ENCODE measurements around the gene NOTCH4.
A peak's percentile ranks its signal among the peaks of the same experiment; 100 is the strongest.
"Not testable (repeated sequence)": the region's sequence is repeated elsewhere in the genome, so short reads cannot be mapped to it uniquely, and the experiment has no call there.

Gene NOTCH4

GRCh38 chr6:32223258-32224235 lies at the start of gene NOTCH4:
Gene NOTCH4 (minus strand): TSS chr6:32224067. CDS start chr6:32223928, 139 bp downstream.
- DNase-seq = no peak

- no peak for DNase-seq
Observed at GRCh38 chr6:32271429-32271828, 47.6 kb upstream of the NOTCH4 start.

- DNase-seq = not testable (repeated sequence)
Observed at GRCh38 chr6:32268459-32268858, 44.6 kb upstream of the NOTCH4 start.

DNA sequence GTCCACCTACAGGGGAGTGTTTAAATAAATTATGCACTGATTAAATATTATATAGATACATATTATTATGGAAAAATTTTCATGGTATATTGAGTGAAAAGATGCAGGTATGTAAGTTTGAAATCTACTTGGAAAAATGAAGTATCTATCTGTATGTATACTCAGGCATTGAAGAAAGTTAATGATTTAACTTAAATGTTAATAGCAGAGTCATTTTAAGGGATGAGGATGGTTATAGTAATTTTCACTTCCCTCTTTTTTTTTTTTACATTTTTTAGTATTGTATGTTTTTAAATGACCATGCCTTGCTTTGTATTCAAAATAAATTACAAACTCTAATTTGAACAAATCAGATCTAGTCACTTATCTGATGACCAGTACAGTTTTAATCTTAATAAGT lies 43.2 kb upstream of the NOTCH4 start:
- no peak for DNase-seq

- not testable (repeated sequence) for DNase-seq
Observed at GRCh38 chr6:32257262-32257661, 33.4 kb upstream of the NOTCH4 start.

DNA sequence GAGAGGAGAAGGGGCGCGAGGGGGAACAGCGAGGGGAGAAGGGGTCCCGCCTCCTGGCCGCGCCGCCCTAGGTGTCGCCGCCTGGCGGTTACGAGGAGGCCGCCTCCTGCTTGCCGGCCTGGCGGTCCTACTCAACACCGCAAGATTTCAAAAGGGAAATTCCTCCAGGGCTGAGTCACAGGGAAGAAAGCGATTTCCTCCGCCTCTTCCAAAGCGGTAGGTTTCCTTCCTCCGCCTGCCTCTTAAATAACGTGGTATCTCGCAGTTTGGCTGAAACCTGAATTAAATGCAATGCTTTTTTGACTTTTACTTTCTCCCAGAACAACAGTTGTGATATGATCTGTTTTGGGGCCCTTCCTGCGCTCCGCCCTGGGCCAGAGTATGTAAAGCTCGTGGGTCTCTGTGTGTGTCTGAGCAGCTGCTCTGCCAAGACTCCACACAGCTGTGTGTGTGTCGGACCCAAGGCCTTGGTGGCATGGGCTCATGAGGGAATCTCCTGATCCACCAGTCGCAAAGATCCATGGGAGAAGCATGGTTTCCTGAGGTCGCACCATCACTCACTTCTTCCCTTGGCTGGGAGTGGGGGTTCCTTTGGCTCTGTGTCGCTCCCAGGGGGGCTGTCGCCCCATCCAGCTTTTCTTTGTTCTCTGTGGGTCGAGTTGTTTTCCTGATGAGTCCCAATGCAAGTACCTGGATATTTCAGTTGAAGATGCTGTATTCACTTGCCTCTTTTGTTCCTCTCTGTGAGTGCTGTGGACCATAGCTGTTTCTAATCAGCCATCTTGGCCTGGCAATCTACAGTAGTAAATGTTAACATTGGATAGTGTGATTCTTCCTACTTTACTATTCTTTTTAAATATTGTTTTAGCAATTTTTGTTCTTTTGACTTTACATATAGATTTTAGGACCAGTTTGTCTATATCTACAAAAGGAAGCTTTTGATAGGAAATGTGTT lies 31.6 kb upstream of the NOTCH4 start:
- peak; percentile 91 for DNase-seq

DNA sequence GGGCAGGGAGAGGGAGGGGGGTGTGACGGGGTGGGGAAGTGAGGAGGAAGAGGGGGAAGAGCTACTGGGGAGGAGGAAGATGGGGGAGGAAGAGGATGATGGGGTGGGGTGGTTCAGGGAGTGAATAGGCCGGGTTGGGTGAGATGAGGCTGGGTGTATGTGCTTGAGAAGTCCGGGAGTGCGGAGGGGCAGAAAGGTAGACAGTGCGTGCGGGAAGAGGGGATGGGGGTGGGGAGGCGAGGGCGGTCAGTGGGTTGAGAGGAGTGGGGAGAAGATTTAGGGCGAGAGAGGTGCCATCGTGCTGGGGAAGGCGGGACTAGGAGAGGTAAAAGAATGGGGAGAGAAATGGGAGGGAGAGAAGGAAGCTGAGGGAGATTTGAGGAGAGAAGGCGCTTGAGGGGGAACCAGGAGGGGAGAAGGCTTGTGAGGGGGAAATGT lies 30.9 kb upstream of the NOTCH4 start:
- DNase-seq = no peak

DNA sequence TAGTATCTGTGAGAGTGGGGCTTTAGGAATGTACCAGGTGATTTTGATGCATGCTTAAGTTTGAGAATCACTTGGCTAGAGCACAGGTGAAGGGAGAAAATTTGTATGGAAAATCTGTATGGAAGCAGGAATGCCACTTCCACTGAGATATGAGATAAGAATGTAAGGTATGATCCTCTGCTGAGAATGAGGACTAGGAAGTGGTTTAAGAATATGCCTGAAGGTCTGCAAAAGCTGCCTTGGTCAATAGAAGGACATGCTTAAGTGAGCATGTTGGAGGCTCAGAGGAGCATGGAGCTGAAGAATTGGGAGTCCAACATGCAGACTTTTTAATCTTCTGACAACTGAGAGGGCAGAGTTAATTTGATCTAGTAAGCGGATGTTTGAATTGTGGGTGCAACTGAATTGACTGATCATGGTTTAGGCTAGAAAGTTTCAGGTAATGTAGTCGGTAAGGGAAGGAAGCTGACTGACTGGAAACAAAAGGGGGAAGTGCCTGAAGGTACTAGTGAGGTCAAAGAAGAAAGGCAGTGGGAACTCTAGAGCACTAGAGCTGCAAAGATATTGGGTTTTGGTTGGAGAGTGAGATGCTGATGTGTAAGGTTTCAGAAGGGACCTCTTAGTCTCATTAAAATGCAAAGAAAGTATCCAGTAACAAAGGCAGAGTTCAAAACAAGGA lies 28.6 kb upstream of the NOTCH4 start:
- DNase-seq = no peak

GRCh38 chr6:32249262-32249661 lies 25.4 kb upstream of the NOTCH4 start:
- no peak for DNase-seq

- DNase-seq = no peak
Observed at GRCh38 chr6:32247401-32247800, 23.5 kb upstream of the NOTCH4 start.

- DNase-seq = peak; percentile 94
Observed at GRCh38 chr6:32244946-32245398, 21.1 kb upstream of the NOTCH4 start.

- DNase-seq = peak; percentile 6
Observed at GRCh38 chr6:32244270-32244669, 20.4 kb upstream of the NOTCH4 start.

GRCh38 chr6:32242318-32242813 lies 18.5 kb upstream of the NOTCH4 start:
- not testable (repeated sequence) for DNase-seq

- no peak for DNase-seq
Observed at GRCh38 chr6:32240686-32241085, 16.8 kb upstream of the NOTCH4 start.

GRCh38 chr6:32239462-32239861 lies 15.6 kb upstream of the NOTCH4 start:
- no peak for DNase-seq

GRCh38 chr6:32234934-32235333 lies 11.1 kb upstream of the NOTCH4 start:
- no peak for DNase-seq

DNA sequence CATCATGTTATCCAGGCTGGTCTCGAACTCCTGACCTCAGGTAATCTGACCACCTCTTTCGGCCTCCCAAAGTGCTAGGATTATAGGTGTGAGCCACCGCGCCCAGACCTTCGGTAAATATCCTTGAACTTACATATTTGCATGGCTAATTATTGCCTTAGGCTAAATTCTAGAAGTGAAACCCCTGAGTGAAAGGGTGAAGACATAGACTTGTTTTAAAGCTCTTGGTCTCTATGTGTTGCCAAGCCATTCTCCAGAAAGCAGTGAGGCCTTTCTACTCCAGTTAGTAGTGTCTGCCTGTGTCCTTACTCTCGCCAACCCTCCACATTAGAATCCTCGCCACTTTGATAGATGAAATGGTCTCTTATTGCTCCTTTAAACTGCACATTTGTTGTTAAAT lies 2.6 kb upstream of the NOTCH4 start:
- no peak for DNase-seq

GRCh38 chr6:32224696-32225095 lies 829 bp upstream of the NOTCH4 start:
- no peak for DNase-seq

DNA sequence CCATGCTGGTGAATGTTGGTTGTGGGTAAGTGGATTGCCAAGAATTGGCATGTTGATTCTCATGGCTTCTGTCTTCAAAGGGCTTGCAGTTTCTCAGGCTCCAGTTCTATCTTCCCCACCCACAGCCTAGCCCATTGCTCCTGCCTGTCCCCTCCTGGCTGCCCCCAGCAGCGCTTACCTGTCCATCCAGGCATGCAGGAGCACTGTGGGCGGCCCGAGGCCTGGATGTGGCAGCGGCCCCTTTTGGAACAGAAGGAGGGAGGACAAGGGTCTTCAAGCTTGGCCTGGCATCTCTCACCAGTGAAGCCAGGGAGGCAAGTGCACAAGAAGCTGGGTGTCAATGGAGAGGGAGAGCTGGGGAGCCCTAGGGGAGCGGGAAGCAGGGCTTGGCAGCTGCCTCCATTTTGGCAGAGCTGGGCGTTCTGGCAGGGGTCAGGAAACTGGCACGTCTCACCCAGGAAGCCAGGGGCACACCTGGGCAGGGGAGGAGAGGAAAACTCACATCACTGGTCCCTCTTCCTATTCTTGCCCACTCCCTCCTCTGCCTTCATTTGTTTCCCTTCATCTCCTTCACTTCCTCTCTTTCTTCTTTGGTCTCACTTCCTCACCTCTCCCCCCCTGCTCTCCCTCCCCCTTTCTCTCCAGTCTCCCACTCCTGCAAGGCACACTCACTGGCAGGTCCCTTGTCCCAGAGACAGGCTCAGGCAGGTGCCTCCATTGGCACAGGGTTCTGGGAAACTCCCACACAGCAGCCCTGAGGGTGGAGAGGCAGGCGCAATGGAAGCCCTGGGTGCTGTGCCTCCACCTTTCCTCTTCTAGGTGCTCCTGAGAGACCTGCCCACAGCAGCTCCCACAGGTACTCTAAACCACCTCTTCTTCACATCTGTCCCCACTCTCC lies 1.3 kb downstream of the NOTCH4 start:
- no peak for DNase-seq

DNA sequence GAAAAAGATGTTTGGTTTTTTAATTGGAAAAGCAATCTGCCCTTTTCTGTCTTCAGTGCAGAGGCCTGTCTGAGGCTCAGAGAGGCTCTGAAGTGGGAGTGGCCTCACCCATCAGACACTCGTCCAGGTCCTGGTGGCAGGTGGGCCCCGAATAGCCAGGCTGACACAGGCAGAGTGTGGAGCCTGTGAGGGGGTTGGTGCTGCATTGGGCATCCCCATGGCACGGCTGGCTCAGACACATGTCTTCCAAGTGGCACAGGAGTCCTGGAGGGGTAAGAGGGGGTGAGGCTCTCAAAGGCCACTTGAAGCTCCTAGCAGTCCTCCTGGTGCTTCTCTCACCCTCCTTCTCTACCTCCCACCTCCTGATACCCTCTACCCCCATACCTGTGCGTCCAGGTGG lies 3.8 kb downstream of the NOTCH4 start:
- DNase-seq = no peak

DNA sequence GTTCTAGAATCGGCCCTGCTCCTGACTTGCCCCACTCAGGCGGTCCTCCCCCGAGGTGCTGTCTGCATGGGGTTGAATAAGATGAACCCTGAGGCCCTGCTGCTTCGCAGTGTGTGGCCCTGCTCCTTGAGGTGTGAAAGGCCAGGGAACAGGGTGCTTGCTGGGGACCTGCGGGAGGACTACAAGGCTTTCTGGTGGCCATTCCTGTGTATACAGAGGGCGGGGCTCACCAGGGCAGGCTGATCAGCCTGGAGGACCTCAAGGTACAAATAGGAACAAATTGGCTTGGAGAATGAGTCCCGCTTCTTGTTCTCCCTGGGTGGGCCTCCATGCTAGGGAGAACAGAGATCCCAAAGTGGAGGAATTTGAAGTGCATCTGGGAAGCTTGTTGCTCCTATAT lies 5.7 kb downstream of the NOTCH4 start:
- DNase-seq = no peak
